Measurements from ENCODE around the gene MRFAP1L1.

MRFAP1L1 gene

GRCh38 chr4:6716018-6716911 lies 6.6 kb upstream of the MRFAP1L1 start, which contains the start of gene BLOC1S4:
TSS of gene BLOC1S4 (plus strand) at chr4:6716174. CDS start at chr4:6716210, 36 bp downstream.
- DNase-seq (ENCODE audit: low read depth) = peak; percentile 71

GRCh38 chr4:6715704-6716017 lies 6.0 kb upstream of the MRFAP1L1 start:
- no peak for DNase-seq (ENCODE audit: low read depth)

GRCh38 chr4:6714954-6715353 lies 5.3 kb upstream of the MRFAP1L1 start:
- no peak for DNase-seq (ENCODE audit: low read depth)

GRCh38 chr4:6710996-6711395 lies 1.3 kb upstream of the MRFAP1L1 start:
- no peak for DNase-seq (ENCODE audit: low read depth)

- no peak for DNase-seq (ENCODE audit: low read depth)
Measured at GRCh38 chr4:6710282-6710681, 617 bp upstream of the MRFAP1L1 start.

- DNase-seq (ENCODE audit: low read depth) = no peak
Measured at GRCh38 chr4:6706173-6706572, 3.5 kb downstream of the MRFAP1L1 start.

GRCh38 chr4:6705646-6706045 lies 4.0 kb downstream of the MRFAP1L1 start:
- DNase-seq (ENCODE audit: low read depth) = no peak

GRCh38 chr4:6703786-6704185 lies 5.9 kb downstream of the MRFAP1L1 start:
- DNase-seq (ENCODE audit: low read depth) = no peak

GRCh38 chr4:6702761-6703160 lies 6.9 kb downstream of the MRFAP1L1 start:
- no peak for DNase-seq (ENCODE audit: low read depth)

- DNase-seq (ENCODE audit: low read depth) = no peak
Measured at GRCh38 chr4:6701371-6701770, 8.3 kb downstream of the MRFAP1L1 start.

- DNase-seq (ENCODE audit: low read depth) = no peak
Measured at GRCh38 chr4:6699903-6700302, 9.8 kb downstream of the MRFAP1L1 start.

- no peak for DNase-seq (ENCODE audit: low read depth)
Measured at GRCh38 chr4:6699388-6699787, 10.3 kb downstream of the MRFAP1L1 start.

- DNase-seq (ENCODE audit: low read depth) = no peak
Measured at GRCh38 chr4:6697131-6697530, 12.5 kb downstream of the MRFAP1L1 start.

GRCh38 chr4:6696611-6697010 lies 13.1 kb downstream of the MRFAP1L1 start:
- no peak for DNase-seq (ENCODE audit: low read depth)

GRCh38 chr4:6695660-6696610 lies 13.7 kb downstream of the MRFAP1L1 start:
- DNase-seq (ENCODE audit: low read depth) = no peak

- DNase-seq (ENCODE audit: low read depth) = no peak
Measured at GRCh38 chr4:6694177-6694901, 15.3 kb downstream of the MRFAP1L1 start.

- no peak for DNase-seq (ENCODE audit: low read depth)
Measured at GRCh38 chr4:6693231-6694176, 16.2 kb downstream of the MRFAP1L1 start, which contains the start of gene S100P. TSS of gene S100P (plus strand) at chr4:6693878. CDS start at chr4:6693933, 55 bp downstream.

- peak; percentile 25 for DNase-seq (ENCODE audit: low read depth)
Measured at GRCh38 chr4:6692806-6693205, 16.9 kb downstream of the MRFAP1L1 start.

- DNase-seq (ENCODE audit: low read depth) = no peak
Measured at GRCh38 chr4:6692379-6692778, 17.3 kb downstream of the MRFAP1L1 start.

- DNase-seq (ENCODE audit: low read depth) = no peak
Measured at GRCh38 chr4:6689506-6689960, 20.1 kb downstream of the MRFAP1L1 start.
